ENCODE data around the gene LAPTM5. TPM values are rescaled to one million over a fixed set of nuclear protein-coding genes. Genes with fewer than 3 reads are reported as not detected.

Gene LAPTM5
- total RNA-seq, 1 donor from 2014 or later, result 189 TPM

DNA sequence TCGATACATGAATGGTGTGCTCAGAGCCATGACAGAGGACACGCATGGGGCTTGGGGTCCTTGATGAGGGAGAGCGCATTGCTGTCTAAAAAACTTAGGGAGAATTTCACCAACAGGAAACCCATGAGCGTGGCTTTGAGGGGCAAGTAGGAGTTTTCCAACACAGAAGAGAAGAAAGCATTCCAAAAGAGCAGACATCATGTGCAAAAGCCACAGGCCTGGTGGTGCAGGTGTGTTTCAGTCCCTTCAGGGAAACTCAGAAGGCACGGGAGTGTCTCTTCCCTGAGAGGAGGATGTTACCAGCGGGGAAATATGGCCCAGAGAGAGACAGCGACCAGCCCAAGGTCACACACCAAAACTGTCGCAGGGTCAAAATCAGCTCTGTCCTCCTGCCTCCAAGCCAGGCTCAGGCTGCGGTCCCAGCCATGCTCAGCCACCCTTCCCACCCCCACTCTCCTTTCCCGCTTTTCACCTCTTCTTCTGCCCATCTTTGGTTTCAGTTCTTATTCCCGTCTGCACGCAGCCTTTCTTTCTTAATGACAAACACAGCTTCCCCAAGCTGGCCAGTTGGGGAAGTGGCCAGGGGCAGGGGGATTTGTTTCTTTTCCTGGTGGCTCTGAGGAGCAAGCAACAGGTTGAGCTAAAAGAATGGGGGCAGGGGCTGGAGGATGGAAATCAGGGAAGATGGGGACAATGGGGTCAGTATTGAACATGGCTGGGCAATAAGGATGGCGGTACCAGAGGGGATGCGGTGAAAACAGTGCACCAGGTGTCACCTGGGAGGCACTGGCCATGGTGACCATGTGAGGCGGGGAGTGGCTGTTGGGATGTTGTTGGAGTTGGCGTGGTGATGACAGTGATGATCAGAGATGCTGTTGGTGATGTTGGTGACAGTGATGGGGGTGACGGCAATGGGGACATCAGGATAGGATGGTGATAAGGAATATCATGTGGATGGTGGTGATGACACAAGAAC lies 10.3 kb downstream of the LAPTM5 start:
- DNase-seq (ENCODE audit: low spot score), result no peak
- Mint-ChIP-seq H3K27ac (peak overlapping the region; percentile 96), H3K9me3 (no peaks in the 10 kb centered on the region), H3K27me3 (ENCODE audit: low read depth) (no peaks in the 10 kb centered on the region), H3K4me1 (ENCODE audit: low read depth) (peaks cover 94% of the 10 kb centered on the region), H3K36me3 (ENCODE audit: low read depth) (peaks cover 53% of the 10 kb centered on the region), H3K4me3 (ENCODE audit: low read depth) (peak overlapping the region; percentile 70)
- intact Hi-C loops (cut with micrococcal nuclease), result loop anchor here (2.0 kb wide), 1 partner anchor 15 kb away; no protein-coding TSS in a partner anchor

DNA sequence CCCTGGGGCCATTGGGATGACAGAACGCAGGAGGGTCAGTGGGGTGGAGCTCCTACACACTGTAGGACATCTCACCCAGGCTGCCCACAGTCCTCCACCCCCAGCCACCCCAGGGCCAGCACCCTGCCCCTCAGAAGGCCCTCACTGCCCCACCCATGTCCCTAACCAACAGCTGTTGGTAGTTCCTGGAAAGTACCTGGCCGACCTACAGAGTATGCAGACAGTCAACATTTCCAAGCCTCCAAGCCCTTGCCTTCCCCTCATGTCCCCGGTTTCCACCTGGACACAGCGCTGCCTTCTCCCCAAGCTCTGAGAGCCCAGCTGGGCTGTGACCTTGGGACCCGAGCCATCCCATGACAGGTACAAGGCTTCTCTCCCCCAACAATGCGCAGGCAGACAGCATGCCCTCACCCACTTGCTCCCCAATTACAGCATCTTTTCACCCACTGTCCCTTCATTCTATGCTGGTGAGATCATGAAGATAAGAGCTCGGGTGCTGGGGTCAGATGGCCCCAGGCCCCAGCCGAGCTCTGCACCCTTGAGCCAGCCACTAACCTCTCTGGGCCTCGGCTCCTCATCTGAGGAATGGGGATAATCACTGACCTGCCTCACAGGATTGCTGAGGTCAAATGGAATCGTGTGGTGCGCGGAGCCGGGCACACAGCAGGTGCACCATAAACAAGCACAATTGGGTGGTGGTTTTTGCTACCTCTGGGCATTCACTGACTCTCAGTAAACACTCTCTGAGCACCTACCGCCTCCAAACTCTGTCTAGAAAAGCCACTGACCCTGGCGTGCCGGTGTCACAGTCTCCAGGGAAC lies 11.2 kb downstream of the LAPTM5 start:
- intact Hi-C loops (cut with micrococcal nuclease), result no loop called here
- H3K4me1 Mint-ChIP-seq (ENCODE audit: low read depth), result peaks cover 96% of the 10 kb centered on the region
- DNase-seq (ENCODE audit: low spot score), result no peak
- peaks cover 55% of the 10 kb centered on the region for H3K36me3 Mint-ChIP-seq (ENCODE audit: low read depth)
- H3K9me3 Mint-ChIP-seq, result no peaks in the 10 kb centered on the region
- H3K27ac Mint-ChIP-seq, result peak overlapping the region; percentile 96
- H3K27me3 Mint-ChIP-seq (ENCODE audit: low read depth), result no peaks in the 10 kb centered on the region
- H3K4me3 Mint-ChIP-seq (ENCODE audit: low read depth), result peak overlapping the region; percentile 70

GRCh38 chr1:30745834-30746208 lies 11.8 kb downstream of the LAPTM5 start:
- no peak for DNase-seq (ENCODE audit: low spot score)
- intact Hi-C loops (cut with micrococcal nuclease), result no loop called here
- H3K4me3 Mint-ChIP-seq (ENCODE audit: low read depth), result peak overlapping the region; percentile 70

DNA sequence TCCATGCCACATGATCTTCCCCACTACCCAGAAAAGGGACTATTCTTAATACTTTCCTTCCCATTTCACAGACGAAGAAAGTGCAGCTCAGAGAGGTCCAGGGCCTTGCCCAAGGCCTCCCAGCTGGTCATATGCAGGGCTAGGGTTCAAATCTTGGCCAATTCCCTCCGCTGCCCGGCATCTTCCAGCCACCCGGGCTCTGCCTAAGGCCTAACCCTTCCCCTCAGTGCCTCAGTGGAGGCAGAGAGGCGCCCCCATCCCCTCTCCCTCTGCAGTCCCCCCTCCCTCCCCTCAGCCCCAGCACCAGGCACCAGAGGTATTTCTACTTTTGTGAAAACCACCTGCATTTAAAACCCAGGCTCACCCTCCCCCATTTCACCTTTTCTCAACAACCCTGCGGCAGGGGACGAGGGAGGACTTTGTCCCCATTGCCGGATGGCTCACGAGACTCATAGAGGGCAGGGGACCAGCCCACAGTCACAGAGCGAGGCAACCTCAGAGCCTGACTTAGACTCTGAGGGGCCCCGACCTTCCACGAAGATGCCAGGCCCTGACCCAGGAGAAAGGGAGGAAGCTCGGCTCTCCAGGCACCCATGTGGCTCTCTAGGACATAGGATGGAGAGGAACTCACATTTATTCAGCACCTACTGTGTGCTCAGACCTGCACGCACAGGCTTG lies 12.3 kb downstream of the LAPTM5 start:
- Mint-ChIP-seq H3K4me1 (ENCODE audit: low read depth) (peaks cover 98% of the 10 kb centered on the region), H3K9me3 (no peaks in the 10 kb centered on the region), H3K36me3 (ENCODE audit: low read depth) (peaks cover 62% of the 10 kb centered on the region), H3K27ac (peak overlapping the region; percentile 96), H3K27me3 (ENCODE audit: low read depth) (no peaks in the 10 kb centered on the region), H3K4me3 (ENCODE audit: low read depth) (peak overlapping the region; percentile 70)
- intact Hi-C loops (cut with micrococcal nuclease), result no loop called here
- no peak for DNase-seq (ENCODE audit: low spot score)

More at GRCh38 chr1:30745834-30746208, 11.8 kb downstream of the LAPTM5 start:
- Mint-ChIP-seq H3K27ac (peak overlapping the region; percentile 96), H3K9me3 (no peaks in the 10 kb centered on the region), H3K4me1 (ENCODE audit: low read depth) (peaks cover 98% of the 10 kb centered on the region), H3K27me3 (ENCODE audit: low read depth) (no peaks in the 10 kb centered on the region), H3K36me3 (ENCODE audit: low read depth) (peaks cover 57% of the 10 kb centered on the region)

GRCh38 chr1:30744060-30744756 lies 13.4 kb downstream of the LAPTM5 start:
- peak; percentile 55 for DNase-seq (ENCODE audit: low spot score)
- H3K9me3 Mint-ChIP-seq, result no peaks in the 10 kb centered on the region
- intact Hi-C loops (cut with micrococcal nuclease), result loop anchor here (1.0 kb wide), 1 partner anchor 26 kb away; no protein-coding TSS in a partner anchor
- H3K27ac Mint-ChIP-seq, result peak overlapping the region; percentile 84
- H3K27me3 Mint-ChIP-seq (ENCODE audit: low read depth), result no peaks in the 10 kb centered on the region
- peak overlapping the region; percentile 49 for H3K4me3 Mint-ChIP-seq (ENCODE audit: low read depth)
- peaks cover 65% of the 10 kb centered on the region for H3K36me3 Mint-ChIP-seq (ENCODE audit: low read depth)
- H3K4me1 Mint-ChIP-seq (ENCODE audit: low read depth), result peaks cover 92% of the 10 kb centered on the region

GRCh38 chr1:30743584-30744059 lies 14.0 kb downstream of the LAPTM5 start:
- Mint-ChIP-seq H3K36me3 (ENCODE audit: low read depth) (peaks cover 65% of the 10 kb centered on the region), H3K27me3 (ENCODE audit: low read depth) (no peaks in the 10 kb centered on the region), H3K4me3 (ENCODE audit: low read depth) (peak overlapping the region; percentile 49), H3K9me3 (no peaks in the 10 kb centered on the region), H3K27ac (peak overlapping the region; percentile 84), H3K4me1 (ENCODE audit: low read depth) (peaks cover 89% of the 10 kb centered on the region)
- DNase-seq (ENCODE audit: low spot score), result peak; percentile 70
- intact Hi-C loops (cut with micrococcal nuclease), result loop anchor here (1.0 to 2.0 kb wide), 3 partner anchors 13 to 36 kb away; partner anchors contain the start of gene LAPTM5

DNA sequence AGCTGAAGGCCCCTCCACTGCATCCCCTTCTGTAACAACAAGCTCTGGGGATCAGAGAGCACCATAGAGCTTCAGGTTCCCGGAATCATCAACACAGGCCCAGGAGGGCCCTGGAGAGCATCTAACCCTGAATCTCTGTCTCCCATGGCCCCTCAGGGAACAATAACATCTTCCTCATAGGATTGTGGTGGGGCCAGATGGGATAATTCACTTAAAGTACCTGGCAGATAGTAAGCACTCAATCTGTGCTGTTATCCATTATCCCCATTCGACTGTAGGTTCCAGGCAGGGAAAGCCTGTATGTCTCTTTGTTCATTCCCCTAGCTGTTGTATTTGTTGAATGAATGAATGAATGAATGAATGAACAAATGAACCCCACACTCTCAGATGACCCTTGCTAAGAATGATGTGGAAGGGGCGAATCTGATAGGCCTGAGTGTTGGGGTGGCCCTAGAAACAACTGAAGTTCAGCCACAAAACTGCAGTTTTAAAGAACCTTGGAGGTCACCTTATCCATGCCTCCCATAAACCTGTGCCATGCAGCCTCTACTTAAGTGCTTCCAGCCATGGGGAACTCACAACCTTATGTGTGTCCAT lies 14.5 kb downstream of the LAPTM5 start:
- Mint-ChIP-seq H3K9me3 (no peaks in the 10 kb centered on the region), H3K4me3 (ENCODE audit: low read depth) (peak overlapping the region; percentile 49), H3K36me3 (ENCODE audit: low read depth) (peaks cover 65% of the 10 kb centered on the region), H3K4me1 (ENCODE audit: low read depth) (peaks cover 86% of the 10 kb centered on the region), H3K27me3 (ENCODE audit: low read depth) (no peaks in the 10 kb centered on the region), H3K27ac (peak overlapping the region; percentile 84)
- intact Hi-C loops (cut with micrococcal nuclease), result loop anchor here (1.0 to 2.0 kb wide), 2 partner anchors 14 to 36 kb away; partner anchors contain the start of gene LAPTM5
- DNase-seq (ENCODE audit: low spot score), result no peak

DNA sequence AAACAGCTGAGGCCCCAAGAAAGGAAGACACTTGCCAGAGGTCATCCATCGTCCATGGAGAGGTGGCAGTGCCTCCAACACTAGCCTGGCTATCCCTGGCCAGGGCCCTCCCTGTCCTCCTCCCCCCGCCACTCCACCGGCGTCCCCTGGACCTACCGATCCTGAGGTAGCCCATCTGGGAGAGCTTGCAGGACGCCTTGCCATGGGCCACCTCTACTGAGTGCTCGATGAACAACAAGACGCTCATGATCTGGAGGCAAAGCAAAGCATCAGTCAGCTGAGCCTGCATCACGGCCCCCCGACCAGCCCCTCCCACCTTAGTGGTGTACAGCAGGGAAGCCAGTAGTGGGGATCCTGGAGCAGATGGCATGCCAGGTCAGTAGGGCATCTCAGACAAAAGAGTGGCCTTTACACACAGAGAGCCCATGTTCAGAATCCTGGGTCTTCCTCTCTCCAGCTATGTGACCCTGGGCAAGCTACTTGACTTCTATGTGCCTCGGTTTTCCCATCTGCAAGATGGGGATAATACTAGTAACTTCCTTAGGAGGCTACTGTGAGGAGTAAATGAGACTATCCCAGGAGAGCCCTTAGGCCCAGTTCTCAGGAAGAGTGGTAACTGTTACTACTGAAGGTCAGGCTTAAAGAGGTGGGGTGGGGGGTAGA lies 15.1 kb downstream of the LAPTM5 start:
- peaks cover 66% of the 10 kb centered on the region for H3K36me3 Mint-ChIP-seq (ENCODE audit: low read depth)
- H3K27me3 Mint-ChIP-seq (ENCODE audit: low read depth), result no peaks in the 10 kb centered on the region
- DNase-seq (ENCODE audit: low spot score), result no peak
- H3K27ac Mint-ChIP-seq, result peak overlapping the region; percentile 31
- no peaks in the 10 kb centered on the region for H3K9me3 Mint-ChIP-seq
- peaks cover 81% of the 10 kb centered on the region for H3K4me1 Mint-ChIP-seq (ENCODE audit: low read depth)
- H3K4me3 Mint-ChIP-seq (ENCODE audit: low read depth), result no peak overlapping the region
- intact Hi-C loops (cut with micrococcal nuclease), result loop anchor here (2.0 kb wide), 1 partner anchor 14 kb away; the partner anchor contains the start of gene LAPTM5

- Mint-ChIP-seq H3K27me3 (ENCODE audit: low read depth) (no peaks in the 10 kb centered on the region), H3K36me3 (ENCODE audit: low read depth) (peaks cover 67% of the 10 kb centered on the region), H3K4me3 (ENCODE audit: low read depth) (no peak overlapping the region), H3K27ac (peak overlapping the region; percentile 67), H3K4me1 (ENCODE audit: low read depth) (peaks cover 70% of the 10 kb centered on the region), H3K9me3 (no peaks in the 10 kb centered on the region)
- intact Hi-C loops (cut with micrococcal nuclease), result no loop called here
- no peak for DNase-seq (ENCODE audit: low spot score)
Observed at GRCh38 chr1:30741239-30741894, 16.2 kb downstream of the LAPTM5 start.

- Mint-ChIP-seq H3K27ac (peak overlapping the region; percentile 67), H3K36me3 (ENCODE audit: low read depth) (peaks cover 73% of the 10 kb centered on the region), H3K9me3 (no peaks in the 10 kb centered on the region), H3K27me3 (ENCODE audit: low read depth) (no peaks in the 10 kb centered on the region), H3K4me3 (ENCODE audit: low read depth) (no peak overlapping the region), H3K4me1 (ENCODE audit: low read depth) (peaks cover 62% of the 10 kb centered on the region)
- DNase-seq (ENCODE audit: low spot score), result no peak
- intact Hi-C loops (cut with micrococcal nuclease), result no loop called here
Observed at GRCh38 chr1:30740251-30741238, 17.0 kb downstream of the LAPTM5 start.
